Dermis blood vessel endothelial cell (primary cell): Measurements from ENCODE around the gene GNB1L. TPM values are rescaled to one million over a fixed set of nuclear protein-coding genes. Genes with fewer than 3 reads are reported as not detected.
A peak's percentile ranks its signal among the peaks of the same experiment; 100 is the strongest.
"Not testable (repeated sequence)": the region's sequence is repeated elsewhere in the genome, so short reads cannot be mapped to it uniquely, and the experiment has no call there.

Source experiments
- DNase-seq: peaks from one replicate; pipeline ENCODE4 v3.0.0; 2010
- total RNA-seq: library from RNA; depleted of rRNA; stranded (reverse); fragments of >200 nt; gene quantifications from 2 replicates; pipeline ENCODE4 v1.2.3, GENCODE V29; 2014

GNB1L gene
- total RNA-seq, 1 donor from 2014 or later, result 7.3 TPM

GRCh38 chr22:19888131-19888746 is 33.6 kb upstream of the GNB1L start:
- DNase-seq, result no peak

GRCh38 chr22:19887256-19887985 is 32.7 kb upstream of the GNB1L start:
- DNase-seq, result no peak

GRCh38 chr22:19886605-19887255 is 32.1 kb upstream of the GNB1L start:
- DNase-seq, result peak; percentile 82

- DNase-seq, result no peak
Observed at GRCh38 chr22:19885841-19886592, 31.3 kb upstream of the GNB1L start.

- DNase-seq, result no peak
Observed at GRCh38 chr22:19884954-19885751, 30.5 kb upstream of the GNB1L start.

GRCh38 chr22:19884161-19884953 is 29.7 kb upstream of the GNB1L start:
- DNase-seq, result no peak

- DNase-seq, result not testable (repeated sequence)
Observed at GRCh38 chr22:19883446-19883845, 28.8 kb upstream of the GNB1L start.

- no peak for DNase-seq
Observed at GRCh38 chr22:19882446-19883381, 28.0 kb upstream of the GNB1L start.

GRCh38 chr22:19880786-19881569 is 26.3 kb upstream of the GNB1L start:
- peak; percentile 98 for DNase-seq

GRCh38 chr22:19879992-19880785 is 25.5 kb upstream of the GNB1L start:
- DNase-seq, result peak; percentile 51

GRCh38 chr22:19879643-19879991 is 24.9 kb upstream of the GNB1L start:
- DNase-seq, result no peak

GRCh38 chr22:19879246-19879570 is 24.5 kb upstream of the GNB1L start:
- no peak for DNase-seq

GRCh38 chr22:19878461-19879245 is 24.0 kb upstream of the GNB1L start:
- DNase-seq, result no peak

- peak; percentile 11 for DNase-seq
Observed at GRCh38 chr22:19877626-19878339, 23.1 kb upstream of the GNB1L start.

- DNase-seq, result peak; percentile 13
Observed at GRCh38 chr22:19876941-19877625, 22.4 kb upstream of the GNB1L start.

- no peak for DNase-seq
Observed at GRCh38 chr22:19876314-19876940, 21.8 kb upstream of the GNB1L start.
